SK-N-SH treated with all-trans-retinoic acid at 6 μM for 48 hours (cell line): Measurements from ENCODE around the gene PTPRG.

Experiments
- GLIS3 ChIP-seq: fragments of 250-450 bp; sonication (Bioruptor Pico); IDR thresholded peaks from 2 replicates; pipeline ENCODE4 v1.5.0; 2020; ENCODE audit warnings: mild to moderate bottlenecking, moderate library complexity
- OSR1 ChIP-seq: fragments of 250-450 bp; sonication (Bioruptor Pico); IDR thresholded peaks from 2 replicates; pipeline ENCODE4 v1.8.0; 2022; ENCODE audit warnings: moderate library complexity, mild to moderate bottlenecking, inconsistent platforms
- RARB ChIP-seq: fragments of 250-450 bp; sonication (Bioruptor Pico); IDR thresholded peaks from 2 replicates; pipeline ENCODE4 v1.8.0; 2021; ENCODE audit warnings: mild to moderate bottlenecking, moderate library complexity
- SNAI2 ChIP-seq: fragments of 250-450 bp; sonication (Bioruptor Pico); IDR thresholded peaks from 2 replicates; pipeline ENCODE4 v1.5.0; 2020; ENCODE audit warnings: mild to moderate bottlenecking, moderate library complexity
- ZFP3 ChIP-seq: fragments of 250-450 bp; sonication (Bioruptor Pico); IDR thresholded peaks from 2 replicates; pipeline ENCODE4 v1.5.0; 2020; ENCODE audit warnings: mild to moderate bottlenecking, moderate library complexity
- ZFP30 ChIP-seq: fragments of 450-650 bp; formaldehyde crosslinking; IDR thresholded peaks from 2 replicates; pipeline ENCODE4 v1.5.0; 2022; ENCODE audit warnings: mild to moderate bottlenecking, moderate library complexity
- ZNF565 ChIP-seq: fragments of 450-650 bp; formaldehyde crosslinking; conservative IDR thresholded peaks from 2 replicates; pipeline ENCODE4 v1.5.0; 2020; ENCODE audit warnings: low read depth, mild to moderate bottlenecking, moderate library complexity
- TF ChIP-seq, protein P1 (sequence below): fragments of 250-450 bp; sonication (Bioruptor Pico); IDR thresholded peaks from 2 replicates; pipeline ENCODE4 v1.8.0; 2020; ENCODE audit warnings: mild to moderate bottlenecking, moderate library complexity, borderline replicate concordance
- TF ChIP-seq, protein P2 (sequence below): fragments of 250-450 bp; sonication (Bioruptor Pico); IDR thresholded peaks from 2 replicates; pipeline ENCODE4 v1.5.1; 2020; ENCODE audit warnings: low read depth, mild to moderate bottlenecking, moderate library complexity
- TF ChIP-seq, protein P3 (sequence below): fragments of 250-450 bp; sonication (Bioruptor Pico); IDR thresholded peaks from 2 replicates; pipeline ENCODE4 v1.5.1; 2021; ENCODE audit warnings: mild to moderate bottlenecking, moderate library complexity

DNA sequence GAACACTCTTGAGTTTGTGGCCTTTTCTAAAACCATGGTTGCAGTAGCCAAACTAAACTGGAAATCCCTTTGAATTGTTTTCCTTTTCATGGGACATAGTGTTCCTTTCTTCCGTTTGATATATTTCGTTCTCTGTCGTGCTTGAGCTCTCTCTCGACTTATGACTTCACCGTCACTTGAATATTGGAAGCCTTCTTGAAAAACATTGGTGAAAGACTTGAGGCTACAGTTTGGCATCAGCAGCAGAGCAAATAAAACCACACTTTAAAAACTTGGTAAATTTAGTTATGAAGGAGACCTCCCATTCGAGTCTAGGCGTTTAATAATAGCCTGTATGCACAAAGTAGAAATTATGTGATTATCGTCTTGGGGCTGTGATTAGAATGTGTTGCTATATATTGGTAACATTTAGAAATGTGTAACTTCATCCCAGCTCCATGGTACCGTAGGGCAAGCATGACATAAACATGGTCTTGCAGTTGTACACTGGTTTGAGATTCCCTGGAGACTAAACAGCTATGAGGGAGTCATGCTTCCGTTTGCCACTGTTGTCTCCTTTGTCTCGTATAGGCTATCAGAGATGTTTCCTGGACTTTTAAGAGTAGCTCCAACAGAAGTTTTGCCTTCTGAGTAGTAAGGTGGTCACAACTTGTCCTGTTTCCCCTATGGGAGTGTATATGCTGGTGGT lies 122.3 kb downstream of the PTPRG start:
- no peak for TF ChIP-seq ZNF565
- TF ChIP-seq GLIS3 (CRISPR knock-in tag) = no peak
- no peak for TF ChIP-seq RARB (CRISPR knock-in tag)
- TF ChIP-seq OSR1 (CRISPR knock-in tag) = no peak
- no peak for TF ChIP-seq ZFP3
- TF ChIP-seq ZFP30 = no peak
- TF ChIP-seq, protein P1, sequence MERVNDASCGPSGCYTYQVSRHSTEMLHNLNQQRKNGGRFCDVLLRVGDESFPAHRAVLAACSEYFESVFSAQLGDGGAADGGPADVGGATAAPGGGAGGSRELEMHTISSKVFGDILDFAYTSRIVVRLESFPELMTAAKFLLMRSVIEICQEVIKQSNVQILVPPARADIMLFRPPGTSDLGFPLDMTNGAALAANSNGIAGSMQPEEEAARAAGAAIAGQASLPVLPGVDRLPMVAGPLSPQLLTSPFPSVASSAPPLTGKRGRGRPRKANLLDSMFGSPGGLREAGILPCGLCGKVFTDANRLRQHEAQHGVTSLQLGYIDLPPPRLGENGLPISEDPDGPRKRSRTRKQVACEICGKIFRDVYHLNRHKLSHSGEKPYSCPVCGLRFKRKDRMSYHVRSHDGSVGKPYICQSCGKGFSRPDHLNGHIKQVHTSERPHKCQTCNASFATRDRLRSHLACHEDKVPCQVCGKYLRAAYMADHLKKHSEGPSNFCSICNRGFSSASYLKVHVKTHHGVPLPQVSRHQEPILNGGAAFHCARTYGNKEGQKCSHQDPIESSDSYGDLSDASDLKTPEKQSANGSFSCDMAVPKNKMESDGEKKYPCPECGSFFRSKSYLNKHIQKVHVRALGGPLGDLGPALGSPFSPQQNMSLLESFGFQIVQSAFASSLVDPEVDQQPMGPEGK (CRISPR knock-in tag) = no peak
- TF ChIP-seq SNAI2 (CRISPR knock-in tag) = no peak
- TF ChIP-seq, protein P2, sequence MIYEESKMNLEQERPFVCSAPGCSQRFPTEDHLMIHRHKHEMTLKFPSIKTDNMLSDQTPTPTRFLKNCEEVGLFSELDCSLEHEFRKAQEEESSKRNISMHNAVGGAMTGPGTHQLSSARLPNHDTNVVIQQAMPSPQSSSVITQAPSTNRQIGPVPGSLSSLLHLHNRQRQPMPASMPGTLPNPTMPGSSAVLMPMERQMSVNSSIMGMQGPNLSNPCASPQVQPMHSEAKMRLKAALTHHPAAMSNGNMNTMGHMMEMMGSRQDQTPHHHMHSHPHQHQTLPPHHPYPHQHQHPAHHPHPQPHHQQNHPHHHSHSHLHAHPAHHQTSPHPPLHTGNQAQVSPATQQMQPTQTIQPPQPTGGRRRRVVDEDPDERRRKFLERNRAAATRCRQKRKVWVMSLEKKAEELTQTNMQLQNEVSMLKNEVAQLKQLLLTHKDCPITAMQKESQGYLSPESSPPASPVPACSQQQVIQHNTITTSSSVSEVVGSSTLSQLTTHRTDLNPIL (CRISPR knock-in tag) = no peak
- TF ChIP-seq, protein P3, sequence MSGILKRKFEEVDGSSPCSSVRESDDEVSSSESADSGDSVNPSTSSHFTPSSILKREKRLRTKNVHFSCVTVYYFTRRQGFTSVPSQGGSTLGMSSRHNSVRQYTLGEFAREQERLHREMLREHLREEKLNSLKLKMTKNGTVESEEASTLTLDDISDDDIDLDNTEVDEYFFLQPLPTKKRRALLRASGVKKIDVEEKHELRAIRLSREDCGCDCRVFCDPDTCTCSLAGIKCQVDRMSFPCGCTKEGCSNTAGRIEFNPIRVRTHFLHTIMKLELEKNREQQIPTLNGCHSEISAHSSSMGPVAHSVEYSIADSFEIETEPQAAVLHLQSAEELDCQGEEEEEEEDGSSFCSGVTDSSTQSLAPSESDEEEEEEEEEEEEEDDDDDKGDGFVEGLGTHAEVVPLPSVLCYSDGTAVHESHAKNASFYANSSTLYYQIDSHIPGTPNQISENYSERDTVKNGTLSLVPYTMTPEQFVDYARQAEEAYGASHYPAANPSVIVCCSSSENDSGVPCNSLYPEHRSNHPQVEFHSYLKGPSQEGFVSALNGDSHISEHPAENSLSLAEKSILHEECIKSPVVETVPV (CRISPR knock-in tag) = no peak
